Stimulated activated CD4-positive, alpha-beta T cell treated with anti-CD3 and anti-CD28 coated beads, Interleukin-1b, Interleukin-23, amount 100 ng/mL, for 24 hours (primary cell): ENCODE data around the gene PRSS8.

ENCODE experiments used
- DNase-seq, 4 experiments: peaks; one replicate each; pipeline ENCODE4 v3.0.0-alpha.2; 2020; ENCODE audit warnings: low read depth in 4 of 4, low spot score in 1 of 4

PRSS8 gene

GRCh38 chr16:31129568-31130335 is 5.8 kb downstream of the PRSS8 start:
- DNase-seq = no peak

GRCh38 chr16:31128711-31129567 is 6.6 kb downstream of the PRSS8 start:
- DNase-seq = no peak

- DNase-seq = no peak
These were observed 8.3 kb downstream of the PRSS8 start for GRCh38 chr16:31127182-31127581.

- DNase-seq = no peak
These were observed 9.7 kb downstream of the PRSS8 start for GRCh38 chr16:31125844-31126243.

DNA sequence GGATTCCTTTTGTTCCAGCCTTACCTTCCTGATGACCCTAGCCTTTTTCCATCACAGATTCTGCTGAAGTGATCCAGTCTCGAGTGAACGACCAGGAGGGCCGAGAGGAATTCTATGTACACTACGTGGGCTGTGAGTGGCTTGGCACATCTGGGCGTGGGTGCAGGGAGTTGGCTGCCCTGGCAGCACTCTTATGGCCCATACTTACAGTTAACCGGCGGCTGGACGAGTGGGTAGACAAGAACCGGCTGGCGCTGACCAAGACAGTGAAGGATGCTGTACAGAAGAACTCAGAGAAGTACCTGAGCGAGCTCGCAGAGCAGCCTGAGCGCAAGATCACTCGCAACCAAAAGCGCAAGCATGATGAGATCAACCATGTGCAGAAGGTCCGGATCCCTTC is 15.4 kb downstream of the PRSS8 start:
- no peak for DNase-seq

GRCh38 chr16:31118223-31119155 is 17.0 kb downstream of the PRSS8 start:
- no peak for DNase-seq

- peak; percentile 94 to 98 (median 96) for DNase-seq
These were observed 17.9 kb downstream of the PRSS8 start, which contains the start of gene KAT8 for GRCh38 chr16:31117384-31118222. KAT8 (plus strand) TSS chr16:31117664; CDS start chr16:31117682, 18 bp downstream.

- DNase-seq = no peak
These were observed 21.1 kb downstream of the PRSS8 start for GRCh38 chr16:31114468-31114867.

DNA sequence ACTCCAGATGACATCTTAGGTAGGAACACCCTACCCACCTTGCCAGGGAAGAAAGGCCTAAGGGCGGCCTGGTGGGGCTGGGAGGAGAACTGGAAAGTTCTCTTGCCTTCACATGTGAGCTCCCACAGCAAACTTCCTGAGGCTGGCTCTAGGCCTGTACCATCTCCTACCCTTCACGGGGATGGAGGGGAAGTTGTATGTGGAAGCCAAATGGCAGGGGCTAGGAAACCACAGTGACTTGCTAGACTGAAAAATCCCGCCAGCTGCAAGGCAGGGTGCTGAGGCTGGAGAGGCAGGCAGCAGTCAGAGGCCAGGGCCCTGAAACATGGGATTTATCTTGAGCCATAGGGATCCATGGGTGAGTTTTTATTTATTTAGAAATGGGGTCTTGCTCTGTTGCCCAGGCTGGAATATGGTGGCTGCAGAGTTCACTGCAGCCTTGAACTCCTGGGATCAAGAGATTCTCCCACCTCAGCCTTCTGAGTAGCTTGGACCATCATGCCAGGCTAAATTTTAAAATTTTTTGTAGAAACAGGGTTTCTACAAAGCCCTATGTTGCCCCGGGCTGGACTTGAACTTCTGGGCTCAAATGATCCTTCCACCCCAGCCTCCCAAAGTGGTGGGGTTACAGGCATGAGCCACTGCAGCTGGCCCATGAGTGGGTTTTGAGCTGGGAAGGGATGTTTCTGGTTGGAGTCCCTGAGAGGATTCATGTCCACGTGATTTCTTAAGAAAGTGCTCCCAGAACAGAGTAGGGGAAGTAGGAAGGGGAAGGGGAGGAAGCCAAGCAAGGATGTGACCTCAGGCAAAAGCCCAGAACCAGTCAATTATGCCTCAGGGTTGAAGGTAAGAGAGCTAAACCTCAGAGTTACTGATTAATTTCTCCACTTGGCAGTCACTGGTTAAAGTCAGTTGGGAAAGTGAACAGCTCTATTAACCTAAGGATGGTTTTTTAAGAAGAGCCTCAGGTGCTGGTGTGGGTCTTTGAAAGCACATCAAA is 22.1 kb downstream of the PRSS8 start:
- DNase-seq = no peak

GRCh38 chr16:31112711-31113110 is 22.8 kb downstream of the PRSS8 start:
- DNase-seq = no peak

DNA sequence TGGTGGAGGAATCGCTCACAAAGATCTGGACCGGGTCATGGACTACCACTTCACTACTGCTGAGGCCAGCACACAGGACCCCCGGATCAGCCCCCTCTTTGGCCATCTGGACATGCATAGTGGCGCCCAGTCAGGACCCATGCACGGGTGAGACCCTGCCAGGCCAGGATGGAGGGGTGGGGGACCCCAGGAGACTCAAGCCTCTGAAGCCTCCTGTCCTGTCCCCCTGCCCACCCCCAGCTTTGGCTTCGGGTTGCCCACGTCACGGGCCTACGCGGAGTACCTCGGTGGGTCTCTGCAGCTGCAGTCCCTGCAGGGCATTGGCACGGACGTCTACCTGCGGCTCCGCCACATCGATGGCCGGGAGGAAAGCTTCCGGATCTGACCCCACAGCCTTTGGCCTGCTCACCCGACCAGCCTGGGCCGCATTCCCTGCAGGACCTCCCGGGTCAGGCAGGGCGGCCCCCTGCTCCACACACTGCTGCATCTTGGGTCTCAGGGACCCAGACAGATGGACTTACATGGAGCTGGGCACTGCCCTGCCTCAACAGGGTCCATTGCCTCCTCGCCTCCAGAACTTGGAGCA is 23.6 kb downstream of the PRSS8 start:
- DNase-seq = no peak

DNA sequence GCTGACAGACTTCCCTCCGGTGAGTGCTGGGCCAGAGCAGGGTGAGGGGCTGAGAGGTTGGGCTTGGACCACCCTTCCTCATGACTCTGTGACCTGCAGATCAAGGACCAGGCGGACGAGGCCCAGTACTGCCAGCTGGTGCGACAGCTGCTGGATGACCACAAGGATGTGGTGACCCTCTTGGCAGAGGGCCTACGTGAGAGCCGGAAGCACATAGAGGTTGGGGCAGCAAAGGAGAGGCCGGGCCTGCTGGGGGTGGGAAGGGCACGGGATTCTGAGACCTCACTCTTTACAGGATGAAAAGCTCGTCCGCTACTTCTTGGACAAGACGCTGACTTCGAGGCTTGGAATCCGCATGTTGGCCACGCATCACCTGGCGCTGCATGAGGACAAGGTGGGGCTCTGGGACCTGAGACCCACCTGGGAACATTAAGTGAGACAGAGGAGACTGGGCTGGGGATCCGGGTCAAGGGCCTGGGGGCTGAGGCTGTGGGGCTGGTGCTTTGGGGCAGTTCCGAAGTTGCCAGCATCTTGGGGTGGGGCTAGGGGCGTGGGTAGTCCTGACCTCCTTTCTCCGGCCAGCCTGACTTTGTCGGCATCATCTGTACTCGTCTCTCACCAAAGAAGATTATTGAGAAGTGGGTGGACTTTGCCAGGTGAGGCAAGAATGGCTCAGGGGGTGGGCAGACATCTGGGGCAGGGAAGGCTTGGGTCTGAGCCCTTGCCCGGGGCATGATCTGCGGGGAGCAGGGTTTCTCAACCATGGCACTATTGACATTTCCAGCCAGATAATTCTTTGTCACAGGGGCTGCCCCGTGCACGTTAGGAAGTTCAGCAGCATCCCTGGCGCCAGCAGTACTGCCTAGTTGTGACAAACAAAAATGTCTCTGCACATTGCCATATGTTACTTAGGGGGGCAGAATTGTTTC is 25.2 kb downstream of the PRSS8 start:
- no peak for DNase-seq

GRCh38 chr16:31109622-31110021 is 25.9 kb downstream of the PRSS8 start:
- no peak for DNase-seq

- no peak for DNase-seq
These were observed 26.6 kb downstream of the PRSS8 start for GRCh38 chr16:31108794-31109558.

DNA sequence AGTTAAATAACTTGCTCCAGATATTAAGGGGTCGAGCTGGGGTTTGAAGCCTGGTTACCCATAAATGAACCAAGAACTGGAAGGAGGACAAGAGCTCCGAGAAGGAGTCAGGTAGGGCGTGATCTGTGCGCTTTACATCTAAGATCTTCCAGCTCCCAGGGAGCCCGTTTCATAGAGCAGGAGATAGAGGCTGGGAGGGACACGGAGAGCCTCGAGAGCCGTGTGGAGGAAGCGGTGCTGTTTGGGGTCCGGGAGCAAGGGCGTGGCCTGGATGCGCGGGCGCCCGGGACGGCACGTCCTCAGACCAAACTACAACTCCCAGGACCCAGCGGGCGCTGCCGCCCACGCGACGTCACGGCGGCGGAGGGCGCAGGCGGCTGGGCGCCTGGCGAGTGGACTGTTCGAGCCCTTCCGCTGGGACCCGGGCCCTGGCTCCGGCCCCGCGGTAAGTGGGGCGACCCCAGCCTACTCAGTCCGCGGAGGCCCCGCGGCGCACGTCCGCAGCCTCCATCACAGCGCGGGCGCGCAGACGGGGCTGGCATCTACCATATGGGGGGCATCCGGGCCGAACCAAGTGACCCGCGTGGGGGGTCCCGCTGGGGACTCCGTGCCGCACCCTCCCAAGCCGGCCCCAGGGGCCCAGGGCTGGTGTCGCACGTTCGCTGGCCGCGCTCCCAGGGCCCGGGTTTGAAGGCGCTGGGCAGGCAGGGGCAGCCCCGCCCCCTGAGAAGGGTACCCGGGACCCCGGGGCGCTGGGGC is 27.3 kb downstream of the PRSS8 start, which contains the start of gene BCKDK:
Gene BCKDK (plus strand): TSS at position 352 of the 759 bp plus-strand sequence. CDS start 838 bp downstream, outside the sequence.
- peak; percentile 47 to 73 (median 58) for DNase-seq

DNA sequence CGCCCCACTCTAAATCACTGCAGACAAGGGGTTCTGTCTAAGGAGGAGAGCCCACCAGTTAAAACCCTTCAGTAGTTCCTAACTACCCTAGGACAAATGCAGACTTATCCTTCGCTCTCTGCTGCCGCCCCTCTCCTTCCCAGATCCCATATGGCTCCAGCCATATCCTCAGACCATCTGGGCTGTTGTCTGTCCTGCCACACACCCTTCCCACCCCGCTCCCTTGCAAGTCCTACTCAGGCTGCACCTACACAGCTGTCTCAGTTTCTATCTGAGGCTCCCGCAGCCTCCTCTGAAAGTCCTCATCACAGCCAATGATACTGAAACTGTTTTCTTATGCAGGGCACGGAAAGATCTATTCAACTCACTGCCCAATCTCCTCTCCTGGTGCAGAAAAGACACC is 28.1 kb downstream of the PRSS8 start:
- DNase-seq = peak in 1 of 4 experiments; percentile 31
